Activated T-cell treated with anti-CD3 and anti-CD28 coated beads, Interleukin-2, amount 50 U/mL, for 24 hours (primary cell): ENCODE results near the gene ADAMTSL1.

Source experiments
- DNase-seq: peaks from one replicate; pipeline ENCODE4 v3.0.0-alpha.2; 2020
- H3K27ac Mint-ChIP-seq: 2 replicates; pipeline ENCODE4 v1.8.0; 2020; ENCODE audit warnings: mild to moderate bottlenecking, mixed read lengths
- H3K27me3 Mint-ChIP-seq: 2 replicates; pipeline ENCODE4 v1.8.0; 2020; ENCODE audit warnings: mixed read lengths
- H3K36me3 Mint-ChIP-seq: 2 replicates; pipeline ENCODE4 v1.8.0; 2020; ENCODE audit warnings: low read depth, mixed read lengths
- H3K4me1 Mint-ChIP-seq: 2 replicates; pipeline ENCODE4 v1.8.0; 2020; ENCODE audit warnings: low read depth, mixed read lengths
- H3K4me3 Mint-ChIP-seq: 2 replicates; pipeline ENCODE4 v1.8.0; 2020; ENCODE audit warnings: mild to moderate bottlenecking, moderate library complexity, mixed read lengths
- H3K9me3 Mint-ChIP-seq: 2 replicates; pipeline ENCODE4 v1.8.0; 2020; ENCODE audit warnings: mixed read lengths

The ADAMTSL1 gene

DNA sequence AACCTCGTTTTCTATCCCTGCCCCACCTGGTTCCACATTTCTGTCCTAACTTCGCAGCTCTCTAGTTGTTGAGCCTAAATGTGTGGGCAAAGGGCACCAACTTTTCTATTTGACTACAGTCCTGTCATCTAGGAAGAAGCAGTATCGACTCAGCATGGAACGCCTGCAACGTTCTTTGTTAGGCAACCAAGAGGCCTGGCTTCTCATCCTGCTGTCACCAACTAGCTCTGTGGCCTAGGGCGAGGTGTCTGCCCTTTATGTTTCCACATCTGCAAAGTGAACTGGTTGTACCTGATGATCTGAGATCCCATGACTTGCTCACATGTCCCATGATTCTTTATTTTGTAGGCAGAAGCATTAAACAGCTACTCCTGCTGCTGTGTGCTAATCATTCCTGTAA is 248.9 kb downstream of the ADAMTSL1 start:
- no peaks in the 10 kb centered on the region for H3K36me3 Mint-ChIP-seq
- H3K4me3 Mint-ChIP-seq: no peak overlapping the region

DNA sequence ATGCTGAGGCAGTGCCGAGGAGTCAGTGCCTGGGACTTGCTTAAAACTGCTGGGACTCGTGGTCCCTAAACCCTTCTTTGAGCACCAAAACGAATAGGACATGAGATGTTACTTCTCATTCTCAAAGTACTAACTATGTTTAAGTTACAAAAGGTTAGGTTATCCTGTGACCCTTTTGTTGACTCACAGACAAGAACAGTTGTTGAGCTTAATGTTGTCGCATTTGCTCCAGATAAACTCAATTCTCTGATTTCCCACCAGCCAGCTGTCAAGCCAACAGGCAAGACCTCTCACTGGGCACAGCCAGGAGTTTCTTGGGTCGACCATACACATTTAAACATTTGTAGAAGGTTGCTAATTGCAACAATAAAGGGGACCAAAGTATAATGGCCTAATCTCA is 249.4 kb downstream of the ADAMTSL1 start:
- Mint-ChIP-seq H3K27ac (no peak overlapping the region), H3K36me3 (no peaks in the 10 kb centered on the region), H3K4me1 (no peaks in the 10 kb centered on the region), H3K4me3 (no peak overlapping the region), H3K9me3 (no peaks in the 10 kb centered on the region), H3K27me3 (peaks cover 3% of the 10 kb centered on the region)
- DNase-seq: no peak

More for the DNA sequence above, 248.9 kb downstream of the ADAMTSL1 start:
- H3K4me1 Mint-ChIP-seq: no peaks in the 10 kb centered on the region
- H3K9me3 Mint-ChIP-seq: no peaks in the 10 kb centered on the region
- no peak overlapping the region for H3K27ac Mint-ChIP-seq
- peaks cover 3% of the 10 kb centered on the region for H3K27me3 Mint-ChIP-seq
- DNase-seq: no peak

DNA sequence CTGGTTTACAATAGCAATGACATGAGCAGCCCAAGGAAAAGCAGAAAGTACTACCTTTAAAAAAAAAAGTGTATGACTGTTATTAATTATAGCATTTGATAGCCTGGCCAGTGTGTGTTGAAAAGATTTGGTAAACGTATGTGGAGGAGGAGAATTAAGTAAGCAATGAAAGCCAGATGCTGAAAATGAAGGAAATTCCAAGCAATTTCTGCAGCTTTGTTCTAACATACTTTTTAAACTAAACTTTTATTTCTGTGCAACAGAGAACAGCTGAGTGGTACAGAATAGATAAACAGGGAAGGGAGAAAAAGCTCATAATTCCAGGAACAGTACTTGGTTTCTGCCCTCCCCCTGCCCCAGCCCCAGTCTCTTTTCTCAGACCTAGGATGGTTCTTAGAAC is 252.6 kb downstream of the ADAMTSL1 start:
- Mint-ChIP-seq H3K27me3 (peaks cover 3% of the 10 kb centered on the region), H3K4me3 (no peak overlapping the region), H3K9me3 (no peaks in the 10 kb centered on the region), H3K27ac (no peak overlapping the region), H3K36me3 (no peaks in the 10 kb centered on the region), H3K4me1 (no peaks in the 10 kb centered on the region)
- DNase-seq: no peak

DNA sequence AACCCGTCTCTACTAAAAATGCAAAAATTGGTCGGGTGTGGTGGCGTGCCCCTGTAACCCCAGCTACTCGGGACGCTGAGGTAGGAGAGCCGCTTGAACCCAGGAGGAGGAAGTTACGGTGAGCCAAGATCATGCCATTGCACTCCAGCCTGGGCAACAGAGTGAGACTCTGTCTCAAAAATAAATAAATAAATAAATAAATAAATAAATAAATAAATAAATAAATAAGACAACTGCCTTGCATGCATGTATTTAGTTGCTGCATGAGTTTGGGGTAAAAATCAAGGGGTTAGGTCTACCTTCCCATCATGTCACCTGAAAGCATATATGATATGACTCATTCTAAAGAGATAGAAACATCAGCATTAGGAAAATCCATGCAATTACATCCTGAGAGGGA is 254.0 kb downstream of the ADAMTSL1 start:
- Mint-ChIP-seq H3K4me3 (no peak overlapping the region), H3K9me3 (no peaks in the 10 kb centered on the region), H3K4me1 (no peaks in the 10 kb centered on the region), H3K36me3 (no peaks in the 10 kb centered on the region), H3K27ac (no peak overlapping the region), H3K27me3 (no peaks in the 10 kb centered on the region)
- DNase-seq: no peak

DNA sequence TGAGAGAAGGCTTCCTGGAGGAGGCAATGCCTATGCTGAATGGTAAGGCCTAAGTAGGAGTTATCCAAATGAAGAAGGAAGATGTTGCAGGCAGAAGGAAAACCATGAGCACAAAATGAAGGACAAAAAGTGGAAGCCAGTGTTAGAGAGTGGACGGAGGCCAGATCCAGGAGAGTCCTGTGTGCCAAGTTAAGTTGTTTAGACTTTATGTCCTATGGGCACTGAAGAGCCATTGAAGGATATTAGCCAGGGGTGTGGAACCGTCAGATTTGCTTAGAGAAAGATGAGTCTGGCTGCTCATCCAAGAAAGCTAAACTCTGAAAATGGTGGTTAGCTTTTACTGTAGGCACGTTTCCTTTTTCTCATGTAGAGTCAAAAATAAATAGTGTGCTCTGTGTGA is 254.7 kb downstream of the ADAMTSL1 start:
- H3K4me3 Mint-ChIP-seq: no peak overlapping the region
- no peaks in the 10 kb centered on the region for H3K27me3 Mint-ChIP-seq
- H3K36me3 Mint-ChIP-seq: no peaks in the 10 kb centered on the region
- DNase-seq: no peak
- H3K27ac Mint-ChIP-seq: no peak overlapping the region
- no peaks in the 10 kb centered on the region for H3K9me3 Mint-ChIP-seq
- no peaks in the 10 kb centered on the region for H3K4me1 Mint-ChIP-seq

DNA sequence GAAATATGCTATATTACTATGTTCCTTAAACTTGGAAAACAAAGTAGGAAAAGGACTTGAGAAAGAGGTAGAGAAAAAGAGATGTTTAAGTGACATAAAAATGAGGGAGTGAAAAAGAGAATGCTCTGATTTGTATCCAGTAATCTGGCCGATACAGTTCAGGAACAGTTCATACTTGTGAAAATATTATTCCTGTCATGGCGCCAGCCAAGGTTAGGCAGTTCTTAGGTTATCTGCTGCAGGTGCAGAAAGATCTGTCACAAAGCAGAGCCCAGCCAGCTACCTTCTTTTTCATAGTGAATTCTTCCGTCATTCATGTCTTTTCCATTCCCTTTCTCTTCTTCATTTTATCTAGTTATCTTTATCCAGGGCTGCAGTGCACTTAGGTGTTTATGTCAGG is 256.3 kb downstream of the ADAMTSL1 start:
- Mint-ChIP-seq H3K4me1 (no peaks in the 10 kb centered on the region), H3K36me3 (no peaks in the 10 kb centered on the region), H3K9me3 (no peaks in the 10 kb centered on the region), H3K27ac (no peak overlapping the region), H3K27me3 (no peaks in the 10 kb centered on the region), H3K4me3 (no peak overlapping the region)
- DNase-seq: no peak

DNA sequence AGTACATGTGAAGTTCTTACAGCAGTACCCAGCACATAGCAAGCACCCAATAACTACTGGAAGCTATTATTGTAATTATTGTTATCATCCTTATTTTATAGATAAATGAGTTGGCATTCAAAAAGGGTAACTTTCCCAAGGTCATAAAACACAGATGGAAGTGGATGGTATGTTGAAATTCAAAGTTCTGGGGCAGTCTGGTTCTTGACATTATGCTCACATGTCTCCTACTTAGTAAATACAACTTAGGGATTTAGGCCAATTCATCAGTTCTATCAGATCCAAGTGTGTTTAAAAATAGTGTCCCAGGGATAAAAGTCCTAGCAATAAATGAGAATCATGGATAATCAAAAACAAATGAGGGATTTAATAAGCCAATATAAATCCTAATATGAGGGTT is 265.2 kb downstream of the ADAMTSL1 start:
- Mint-ChIP-seq H3K9me3 (no peaks in the 10 kb centered on the region), H3K4me3 (no peak overlapping the region), H3K27me3 (no peaks in the 10 kb centered on the region), H3K36me3 (no peaks in the 10 kb centered on the region), H3K4me1 (no peaks in the 10 kb centered on the region), H3K27ac (no peak overlapping the region)
- no peak for DNase-seq

DNA sequence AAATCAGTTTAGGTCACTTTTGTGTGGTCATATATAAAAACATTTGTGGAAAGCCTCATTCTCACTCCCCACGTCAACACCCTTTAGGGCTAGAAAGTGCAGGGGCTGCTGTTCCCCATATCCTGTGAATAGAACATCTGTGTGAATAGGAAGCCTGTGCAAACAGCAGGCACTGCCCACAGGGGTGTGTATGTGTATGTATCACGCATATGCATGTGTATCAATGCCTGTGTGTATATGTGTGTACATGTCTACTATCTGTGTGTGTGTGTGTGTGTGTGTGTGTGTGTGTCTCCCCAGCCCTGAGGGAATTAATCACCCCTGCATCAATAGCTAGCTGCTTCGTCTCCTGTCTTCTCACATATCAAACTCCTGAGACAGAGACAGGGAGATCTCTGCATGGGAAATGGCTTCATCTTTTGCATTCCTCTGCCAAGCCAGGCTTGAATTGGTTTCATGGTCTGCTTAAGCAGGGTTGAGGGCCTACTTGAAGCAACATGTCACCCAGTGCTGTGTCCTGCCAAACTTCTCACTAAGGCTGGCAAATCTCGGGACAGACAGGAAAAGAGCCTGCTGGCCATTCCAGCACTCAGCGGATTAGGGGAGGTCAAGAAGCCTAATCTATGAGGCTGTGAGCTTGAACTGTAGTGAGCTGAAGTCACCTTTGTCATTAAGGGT is 265.8 kb downstream of the ADAMTSL1 start:
- no peaks in the 10 kb centered on the region for H3K36me3 Mint-ChIP-seq
- H3K9me3 Mint-ChIP-seq: no peaks in the 10 kb centered on the region
- no peaks in the 10 kb centered on the region for H3K27me3 Mint-ChIP-seq
- H3K4me1 Mint-ChIP-seq: no peaks in the 10 kb centered on the region
- DNase-seq: no peak
- H3K27ac Mint-ChIP-seq: no peak overlapping the region
- no peak overlapping the region for H3K4me3 Mint-ChIP-seq

DNA sequence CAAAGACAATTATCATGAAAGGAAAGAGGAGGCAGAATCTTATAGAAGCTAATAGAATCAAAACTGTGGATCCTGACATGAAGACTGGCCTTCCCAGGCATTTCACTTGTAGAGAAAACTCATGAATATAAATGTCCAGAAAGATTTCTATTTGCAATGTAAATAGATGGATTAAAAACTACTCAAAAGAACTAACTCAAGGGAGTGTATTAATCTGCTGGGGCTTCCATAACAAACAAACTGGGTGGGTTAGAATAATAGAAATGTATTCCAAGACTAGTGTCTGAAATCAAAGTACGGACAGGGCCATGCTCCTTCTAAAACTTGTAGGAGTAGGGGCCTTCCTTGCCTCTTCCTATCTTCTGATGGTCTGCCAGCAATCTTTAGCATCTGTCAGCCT is 267.4 kb downstream of the ADAMTSL1 start:
- Mint-ChIP-seq H3K4me3 (no peak overlapping the region), H3K27ac (no peak overlapping the region), H3K36me3 (no peaks in the 10 kb centered on the region), H3K4me1 (no peaks in the 10 kb centered on the region), H3K9me3 (no peaks in the 10 kb centered on the region), H3K27me3 (peaks cover 3% of the 10 kb centered on the region)
- no peak for DNase-seq

DNA sequence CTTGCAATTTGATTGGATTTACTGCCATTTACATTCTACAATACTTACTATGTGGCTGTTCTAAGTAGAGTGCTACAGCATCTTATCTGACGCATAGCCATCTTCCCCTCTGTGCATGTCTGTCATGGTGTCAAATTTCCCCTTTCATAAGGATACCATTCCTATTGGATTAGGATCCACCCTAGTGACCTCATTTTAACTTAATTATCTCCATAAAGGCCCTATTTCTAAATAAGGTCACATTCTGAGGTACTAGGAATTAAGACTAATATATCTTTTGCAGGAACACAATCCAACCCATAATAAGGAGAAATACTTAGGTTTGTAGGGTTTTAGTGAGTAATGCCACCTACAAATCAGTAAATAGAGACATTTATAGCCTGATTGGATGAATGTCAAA is 268.0 kb downstream of the ADAMTSL1 start:
- Mint-ChIP-seq H3K27ac (no peak overlapping the region), H3K27me3 (peaks cover 3% of the 10 kb centered on the region), H3K36me3 (no peaks in the 10 kb centered on the region), H3K9me3 (no peaks in the 10 kb centered on the region), H3K4me1 (no peaks in the 10 kb centered on the region), H3K4me3 (no peak overlapping the region)
- DNase-seq: no peak

DNA sequence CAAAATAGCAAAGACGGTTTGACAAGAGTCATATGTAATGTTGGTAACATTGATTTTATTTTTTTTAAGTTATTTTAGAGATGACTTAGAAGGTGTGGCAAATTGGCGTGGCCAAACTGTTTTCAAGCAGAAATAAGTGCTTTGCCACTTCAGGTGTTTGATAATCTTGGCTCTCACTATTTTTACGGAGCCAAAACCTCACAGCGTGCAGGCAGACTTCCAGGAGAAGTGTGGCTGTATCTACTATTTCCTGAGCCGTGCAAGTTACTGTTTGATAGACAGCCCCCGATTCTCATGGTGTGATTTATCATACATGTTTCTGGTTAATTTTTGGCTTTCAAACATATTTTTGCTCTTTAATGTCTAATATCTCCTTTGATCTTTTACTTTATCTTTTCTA is 269.5 kb downstream of the ADAMTSL1 start:
- Mint-ChIP-seq H3K9me3 (no peaks in the 10 kb centered on the region), H3K4me1 (no peaks in the 10 kb centered on the region), H3K27ac (no peak overlapping the region), H3K4me3 (no peak overlapping the region), H3K36me3 (no peaks in the 10 kb centered on the region), H3K27me3 (peaks cover 8% of the 10 kb centered on the region)
- no peak for DNase-seq

DNA sequence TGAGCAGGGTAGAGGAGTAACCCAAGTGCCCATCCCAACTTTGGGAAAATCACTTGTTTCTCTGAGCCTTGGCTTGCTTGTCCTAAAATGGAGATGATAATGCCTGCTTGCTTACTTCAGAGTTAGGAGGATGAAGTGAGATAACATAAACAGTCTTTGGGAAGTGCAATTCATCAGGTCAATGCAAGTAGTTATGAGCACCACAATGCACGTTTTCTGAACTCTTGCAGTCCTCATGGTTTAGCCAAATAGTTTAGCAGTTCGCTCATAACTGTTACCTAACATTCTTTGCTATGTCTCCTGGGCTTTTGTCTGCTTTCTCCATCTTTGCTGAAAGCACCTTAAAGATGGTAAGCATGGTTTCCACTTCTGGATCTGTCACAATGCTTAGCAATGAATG is 270.0 kb downstream of the ADAMTSL1 start:
- H3K27me3 Mint-ChIP-seq: peaks cover 8% of the 10 kb centered on the region
- no peak for DNase-seq
- H3K9me3 Mint-ChIP-seq: no peaks in the 10 kb centered on the region
- no peak overlapping the region for H3K27ac Mint-ChIP-seq
- no peaks in the 10 kb centered on the region for H3K4me1 Mint-ChIP-seq
- H3K4me3 Mint-ChIP-seq: no peak overlapping the region
- no peaks in the 10 kb centered on the region for H3K36me3 Mint-ChIP-seq

DNA sequence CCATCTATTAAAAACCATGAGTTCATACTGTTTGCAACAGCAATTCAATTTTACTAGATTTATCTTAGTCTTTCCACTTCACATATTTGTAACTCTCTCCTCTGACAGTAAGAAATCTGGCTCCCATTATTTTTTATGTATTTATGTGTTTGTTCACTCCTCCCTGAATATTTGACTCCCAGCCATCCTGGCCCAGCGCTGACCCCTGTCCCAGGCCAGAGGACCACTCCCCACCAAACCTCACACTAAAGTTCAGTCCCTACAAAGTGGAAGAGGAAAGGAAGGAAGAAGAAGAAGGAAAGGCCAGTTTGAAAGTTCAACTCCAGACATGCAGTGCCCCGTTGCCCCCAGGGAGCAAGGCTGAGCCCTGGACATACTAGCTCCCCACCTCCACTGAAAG is 271.8 kb downstream of the ADAMTSL1 start:
- no peak overlapping the region for H3K4me3 Mint-ChIP-seq
- no peaks in the 10 kb centered on the region for H3K4me1 Mint-ChIP-seq
- H3K36me3 Mint-ChIP-seq: no peaks in the 10 kb centered on the region
- DNase-seq: no peak
- no peaks in the 10 kb centered on the region for H3K9me3 Mint-ChIP-seq
- peaks cover 8% of the 10 kb centered on the region for H3K27me3 Mint-ChIP-seq
- no peak overlapping the region for H3K27ac Mint-ChIP-seq

DNA sequence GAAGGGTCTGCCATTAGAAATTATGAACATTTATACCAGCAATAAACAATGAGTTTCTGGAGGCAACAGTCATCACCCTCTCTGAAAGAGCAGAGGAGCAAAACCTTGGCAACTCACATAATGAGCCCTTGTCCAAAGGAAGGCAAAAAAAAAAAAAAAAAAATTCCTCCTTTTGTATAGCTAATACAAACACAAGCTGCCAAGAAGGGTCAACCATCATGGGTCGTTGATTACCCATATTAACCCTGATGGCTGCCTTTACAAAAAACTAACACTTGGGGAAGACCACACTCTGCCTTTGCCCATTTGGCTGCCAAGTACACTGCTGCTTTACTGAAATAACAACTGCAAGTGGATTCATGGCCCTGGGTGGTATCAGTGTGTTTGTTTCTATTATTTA is 272.7 kb downstream of the ADAMTSL1 start:
- Mint-ChIP-seq H3K9me3 (no peaks in the 10 kb centered on the region), H3K27ac (no peak overlapping the region), H3K4me1 (no peaks in the 10 kb centered on the region), H3K36me3 (no peaks in the 10 kb centered on the region), H3K4me3 (no peak overlapping the region), H3K27me3 (peaks cover 8% of the 10 kb centered on the region)
- no peak for DNase-seq

DNA sequence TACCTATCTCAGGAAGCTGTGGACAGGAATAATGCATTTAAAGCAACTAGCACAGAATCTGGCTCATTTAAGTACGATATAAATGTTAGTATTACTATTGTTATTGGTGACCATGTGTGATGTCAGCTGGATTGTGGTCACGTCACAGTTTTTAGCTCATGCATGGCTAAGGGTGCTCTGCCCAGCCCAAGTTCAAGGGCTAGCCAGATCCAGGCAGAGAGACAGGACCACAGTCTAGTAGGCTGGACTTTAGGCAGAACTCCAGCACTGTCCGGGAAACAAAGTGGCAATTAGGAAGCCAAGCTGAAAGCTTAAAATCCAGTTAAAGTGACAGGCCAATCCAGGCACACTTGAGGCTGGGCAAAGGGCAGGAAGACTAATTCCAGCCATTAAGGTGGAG is 273.6 kb downstream of the ADAMTSL1 start:
- no peak for DNase-seq
- H3K4me3 Mint-ChIP-seq: no peak overlapping the region
- H3K9me3 Mint-ChIP-seq: no peaks in the 10 kb centered on the region
- no peaks in the 10 kb centered on the region for H3K4me1 Mint-ChIP-seq
- peaks cover 8% of the 10 kb centered on the region for H3K27me3 Mint-ChIP-seq
- no peaks in the 10 kb centered on the region for H3K36me3 Mint-ChIP-seq
- no peak overlapping the region for H3K27ac Mint-ChIP-seq

DNA sequence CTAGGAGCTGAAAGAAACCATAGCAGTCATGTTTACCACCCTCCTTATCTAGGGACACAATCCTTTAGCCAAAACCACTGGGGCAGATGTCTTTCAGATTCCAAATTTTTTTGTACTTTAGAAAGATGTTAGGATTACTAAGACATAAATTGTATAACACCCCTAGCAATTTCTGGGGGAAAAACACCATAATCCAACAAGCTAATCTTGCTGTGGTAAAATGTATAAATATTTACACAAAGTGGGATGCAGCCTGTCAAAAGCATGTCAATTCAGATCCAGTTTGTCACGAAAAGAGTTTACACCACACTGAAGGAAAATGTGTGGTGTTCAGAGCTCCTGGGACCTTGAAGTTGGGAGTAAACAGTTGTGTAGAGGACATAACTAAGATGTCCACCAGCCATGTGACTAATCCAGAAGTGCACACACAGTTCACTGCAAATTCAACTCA is 274.3 kb downstream of the ADAMTSL1 start:
- H3K4me3 Mint-ChIP-seq: no peak overlapping the region
- no peak for DNase-seq
- no peaks in the 10 kb centered on the region for H3K36me3 Mint-ChIP-seq
- no peak overlapping the region for H3K27ac Mint-ChIP-seq
- H3K27me3 Mint-ChIP-seq: peaks cover 8% of the 10 kb centered on the region
- H3K9me3 Mint-ChIP-seq: no peaks in the 10 kb centered on the region
- H3K4me1 Mint-ChIP-seq: no peaks in the 10 kb centered on the region
